GM19468 (cell line): ENCODE data around the gene P3H2.
A peak's percentile ranks its signal among the peaks of the same experiment; 100 is the strongest.
"Not testable (repeated sequence)": the region's sequence is repeated elsewhere in the genome, so short reads cannot be mapped to it uniquely, and the experiment has no call there.

Experiments
- ATAC-seq: cut with Tn5 transposase; IDR thresholded peaks from one replicate; pipeline ENCODE4 v1.9.1; 2021; ENCODE audit warnings: mild to moderate bottlenecking, moderate library complexity, moderate number of reproducible peaks; ENCODE audit not compliant: unreplicated experiment; ENCODE audit errors: extremely low read depth

P3H2 gene

GRCh38 chr3:190120269-190121060 lies at the start of gene P3H2:
Gene P3H2 (minus strand): TSS chr3:190120897. CDS start chr3:190120731, 166 bp downstream.
- ATAC-seq = peak; percentile 40

- ATAC-seq = no peak
These were observed 49.2 kb upstream of the P3H2 start for GRCh38 chr3:190169877-190170276.

GRCh38 chr3:190169243-190169642 lies 48.5 kb upstream of the P3H2 start:
- no peak for ATAC-seq

GRCh38 chr3:190167936-190168680 lies 47.4 kb upstream of the P3H2 start:
- ATAC-seq = no peak

GRCh38 chr3:190166948-190167347 lies 46.3 kb upstream of the P3H2 start:
- no peak for ATAC-seq

- ATAC-seq = no peak
These were observed 44.6 kb upstream of the P3H2 start for GRCh38 chr3:190165253-190165652.

GRCh38 chr3:190162013-190162412 lies 41.3 kb upstream of the P3H2 start:
- not testable (repeated sequence) for ATAC-seq

- no peak for ATAC-seq
These were observed 39.3 kb upstream of the P3H2 start for GRCh38 chr3:190159902-190160435.

GRCh38 chr3:190158261-190158660 lies 37.6 kb upstream of the P3H2 start:
- no peak for ATAC-seq

GRCh38 chr3:190155752-190156151 lies 35.1 kb upstream of the P3H2 start:
- ATAC-seq = no peak

GRCh38 chr3:190150681-190151080 lies 30.0 kb upstream of the P3H2 start:
- no peak for ATAC-seq

- ATAC-seq = not testable (repeated sequence)
These were observed 29.3 kb upstream of the P3H2 start for GRCh38 chr3:190149830-190150619.

- not testable (repeated sequence) for ATAC-seq
These were observed 24.1 kb upstream of the P3H2 start for GRCh38 chr3:190144793-190145192.

GRCh38 chr3:190142041-190142440 lies 21.3 kb upstream of the P3H2 start:
- no peak for ATAC-seq

GRCh38 chr3:190139365-190139764 lies 18.7 kb upstream of the P3H2 start:
- ATAC-seq = no peak

GRCh38 chr3:190132371-190132770 lies 11.7 kb upstream of the P3H2 start:
- no peak for ATAC-seq

GRCh38 chr3:190131329-190131728 lies 10.6 kb upstream of the P3H2 start:
- ATAC-seq = no peak

- ATAC-seq = no peak
These were observed 10.0 kb upstream of the P3H2 start for GRCh38 chr3:190130696-190131095.

GRCh38 chr3:190130037-190130436 lies 9.3 kb upstream of the P3H2 start:
- ATAC-seq = no peak

GRCh38 chr3:190127797-190128196 lies 7.1 kb upstream of the P3H2 start:
- no peak for ATAC-seq
